Vagina (tissue), 2 donors: ENCODE results near the gene BRIP1. TPM values are rescaled to one million over a fixed set of nuclear protein-coding genes. Genes with fewer than 3 reads are reported as not detected.
"Not testable (repeated sequence)": the region's sequence is repeated elsewhere in the genome, so short reads cannot be mapped to it uniquely, and the experiment has no call there.

Experiments used
- DNase-seq, 2 donors: peaks; one replicate each; pipeline ENCODE4 v3.0.0-alpha.2; 2017; ENCODE audit errors: extremely low spot score in 2 of 2
- H3K27ac ChIP-seq: fragments of 200-600 bp; sonication (generic); one replicate; pipeline ENCODE4 v1.5.1; 2019
- H3K27me3 ChIP-seq: fragments of 200-600 bp; sonication (generic); one replicate; pipeline ENCODE4 v1.5.1; 2019
- H3K36me3 ChIP-seq, 2 donors: fragments of 200-600 bp; sonication (generic); one replicate each; pipeline ENCODE4 v1.5.1; 2017 to 2019
- H3K4me1 ChIP-seq: fragments of 200-600 bp; sonication (generic); one replicate; pipeline ENCODE4 v1.5.1; 2019
- H3K4me3 ChIP-seq, 2 donors: fragments of 200-600 bp; sonication (generic); 1 replicate in 1 of 2; 2 replicates in 1 of 2; pipeline ENCODE4 v1.5.1; 2016 to 2019
- H3K9me3 ChIP-seq: fragments of 200-600 bp; sonication (generic); one replicate; pipeline ENCODE4 v1.5.1; 2019
- POLR2A ChIP-seq, 2 donors: fragments of 450-650 bp; IDR thresholded peaks; one replicate each; pipeline ENCODE4 v1.6.1; 2017; ENCODE audit warnings: antibody characterized with exemption in 2 of 2, mild to moderate bottlenecking in 2 of 2, moderate library complexity in 2 of 2
- POLR2AphosphoS5 ChIP-seq, 2 donors: sonication (generic); formaldehyde crosslinking; IDR thresholded peaks; one replicate each; pipeline ENCODE4 v1.9.0; 2017; ENCODE audit warnings: antibody characterized with exemption in 2 of 2, mild to moderate bottlenecking in 2 of 2, low read depth in 1 of 2; ENCODE audit not compliant: insufficient read depth in 1 of 2
- intact Hi-C: fragments of 100-400 bp; cut with DNase I; formaldehyde crosslinking; loops from one replicate; pipeline ENCODE4 v1.15.1; 2023
- total RNA-seq: library from RNA; depleted of rRNA; stranded (reverse); fragments of >200 nt; gene quantifications from one replicate; pipeline ENCODE4 v1.2.3, GENCODE V29; 2016
- TF ChIP-seq, protein P1 (sequence below), 3 experiments: fragments of 450-650 bp in 2 of 3; fragments of 200-600 bp in 1 of 3; sonication (generic) in 1 of 3; IDR thresholded peaks; one replicate each; pipeline ENCODE4 v1.5.1; 2017 to 2019; ENCODE audit warnings: antibody characterized with exemption in 3 of 3, mild to moderate bottlenecking in 2 of 3, moderate library complexity in 2 of 3

Gene BRIP1
- total RNA-seq, 1 donor from 2014 or later, result 0.98 TPM

DNA sequence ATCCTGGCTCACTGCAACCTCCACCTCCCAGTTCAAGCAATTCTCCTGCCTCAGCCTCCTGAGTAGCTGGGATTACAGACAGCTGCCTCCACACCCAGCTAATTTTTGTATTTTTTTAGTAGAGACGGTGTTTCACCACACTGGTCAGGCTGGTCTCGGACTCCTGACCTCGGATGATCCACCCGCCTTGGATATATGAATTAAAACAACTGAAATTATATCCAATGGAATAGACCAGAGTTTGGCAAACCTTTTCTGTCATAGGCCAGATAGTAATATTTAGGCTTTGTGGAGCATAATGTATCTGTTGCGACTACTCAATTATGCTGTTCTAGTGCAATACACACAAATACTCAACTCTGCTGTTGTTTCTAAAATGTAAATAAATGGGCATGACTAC is 178.5 kb downstream of the BRIP1 start:
- H3K27me3 ChIP-seq, result no peaks in the 10 kb centered on the region
- no peaks in the 10 kb centered on the region for H3K4me1 ChIP-seq
- no peak overlapping the region for H3K4me3 ChIP-seq
- no peaks in the 10 kb centered on the region for H3K9me3 ChIP-seq
- no peak overlapping the region for H3K27ac ChIP-seq
- intact Hi-C loops, result no loop called here
- no peak for DNase-seq
- no peaks in the 10 kb centered on the region for H3K36me3 ChIP-seq
- TF ChIP-seq, protein P1, sequence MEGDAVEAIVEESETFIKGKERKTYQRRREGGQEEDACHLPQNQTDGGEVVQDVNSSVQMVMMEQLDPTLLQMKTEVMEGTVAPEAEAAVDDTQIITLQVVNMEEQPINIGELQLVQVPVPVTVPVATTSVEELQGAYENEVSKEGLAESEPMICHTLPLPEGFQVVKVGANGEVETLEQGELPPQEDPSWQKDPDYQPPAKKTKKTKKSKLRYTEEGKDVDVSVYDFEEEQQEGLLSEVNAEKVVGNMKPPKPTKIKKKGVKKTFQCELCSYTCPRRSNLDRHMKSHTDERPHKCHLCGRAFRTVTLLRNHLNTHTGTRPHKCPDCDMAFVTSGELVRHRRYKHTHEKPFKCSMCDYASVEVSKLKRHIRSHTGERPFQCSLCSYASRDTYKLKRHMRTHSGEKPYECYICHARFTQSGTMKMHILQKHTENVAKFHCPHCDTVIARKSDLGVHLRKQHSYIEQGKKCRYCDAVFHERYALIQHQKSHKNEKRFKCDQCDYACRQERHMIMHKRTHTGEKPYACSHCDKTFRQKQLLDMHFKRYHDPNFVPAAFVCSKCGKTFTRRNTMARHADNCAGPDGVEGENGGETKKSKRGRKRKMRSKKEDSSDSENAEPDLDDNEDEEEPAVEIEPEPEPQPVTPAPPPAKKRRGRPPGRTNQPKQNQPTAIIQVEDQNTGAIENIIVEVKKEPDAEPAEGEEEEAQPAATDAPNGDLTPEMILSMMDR (IDR thresholded peaks at IDR 0.05), result no peak
- TF ChIP-seq POLR2AphosphoS5 (IDR thresholded peaks at IDR 0.05; ENCODE audit: insufficient read depth in 1 of 2, low read depth in 1 of 2) (no peak), POLR2A (IDR thresholded peaks at IDR 0.05) (no peak)

DNA sequence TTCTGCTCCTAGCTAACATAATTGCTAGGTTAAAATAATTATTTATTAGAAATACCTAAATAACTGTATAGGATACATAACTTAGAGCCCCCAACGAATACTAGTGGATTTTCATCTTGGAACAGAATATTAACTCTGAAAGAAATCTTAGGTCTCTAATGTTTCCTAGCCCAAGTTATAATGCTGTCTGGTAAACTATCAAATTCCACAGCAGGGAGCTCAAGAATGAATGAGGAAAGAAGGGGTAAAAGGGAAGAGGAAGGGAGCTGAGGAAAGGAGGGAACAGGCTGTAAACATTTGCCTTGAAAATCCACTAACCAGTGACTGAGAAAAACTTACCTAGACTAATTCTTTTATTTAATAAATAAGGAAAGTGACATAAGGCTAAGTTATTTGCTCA is 179.2 kb downstream of the BRIP1 start:
- Histone ChIP-seq H3K4me1 (no peaks in the 10 kb centered on the region), H3K27ac (no peak overlapping the region), H3K4me3 (no peak overlapping the region), H3K27me3 (no peaks in the 10 kb centered on the region), H3K9me3 (no peaks in the 10 kb centered on the region), H3K36me3 (no peaks in the 10 kb centered on the region)
- TF ChIP-seq POLR2AphosphoS5 (IDR thresholded peaks at IDR 0.05; ENCODE audit: insufficient read depth in 1 of 2, low read depth in 1 of 2), result no peak
- TF ChIP-seq, protein P1 (IDR thresholded peaks at IDR 0.05), result no peak
- no peak for TF ChIP-seq POLR2A (IDR thresholded peaks at IDR 0.05)
- DNase-seq, result no peak
- intact Hi-C loops, result no loop called here

DNA sequence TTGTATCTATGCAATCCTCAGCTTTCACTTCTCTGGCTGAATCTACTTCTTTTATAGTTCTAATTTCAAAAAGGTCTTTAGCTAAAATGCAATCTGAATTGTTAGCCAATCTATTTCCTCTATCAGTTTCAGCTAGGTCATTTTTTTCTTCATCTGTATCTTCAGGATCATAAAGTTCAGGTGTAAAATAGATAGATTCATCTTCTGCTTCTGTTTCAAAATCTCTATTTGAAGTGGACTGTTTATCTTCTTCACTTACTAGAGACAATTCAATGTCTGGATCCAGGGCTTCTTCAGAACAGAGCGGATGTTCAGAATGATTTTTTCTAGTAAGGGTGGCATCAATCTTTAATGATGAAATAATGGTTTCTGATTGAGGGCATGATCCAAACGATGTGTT is 179.9 kb downstream of the BRIP1 start:
- no peak overlapping the region for H3K4me3 ChIP-seq
- no peaks in the 10 kb centered on the region for H3K27me3 ChIP-seq
- intact Hi-C loops, result no loop called here
- DNase-seq, result no peak
- no peak for TF ChIP-seq POLR2A (IDR thresholded peaks at IDR 0.05)
- no peak for TF ChIP-seq POLR2AphosphoS5 (IDR thresholded peaks at IDR 0.05; ENCODE audit: insufficient read depth in 1 of 2, low read depth in 1 of 2)
- TF ChIP-seq, protein P1 (IDR thresholded peaks at IDR 0.05), result no peak
- H3K27ac ChIP-seq, result no peak overlapping the region
- no peaks in the 10 kb centered on the region for H3K4me1 ChIP-seq
- no peaks in the 10 kb centered on the region for H3K36me3 ChIP-seq
- H3K9me3 ChIP-seq, result no peaks in the 10 kb centered on the region

DNA sequence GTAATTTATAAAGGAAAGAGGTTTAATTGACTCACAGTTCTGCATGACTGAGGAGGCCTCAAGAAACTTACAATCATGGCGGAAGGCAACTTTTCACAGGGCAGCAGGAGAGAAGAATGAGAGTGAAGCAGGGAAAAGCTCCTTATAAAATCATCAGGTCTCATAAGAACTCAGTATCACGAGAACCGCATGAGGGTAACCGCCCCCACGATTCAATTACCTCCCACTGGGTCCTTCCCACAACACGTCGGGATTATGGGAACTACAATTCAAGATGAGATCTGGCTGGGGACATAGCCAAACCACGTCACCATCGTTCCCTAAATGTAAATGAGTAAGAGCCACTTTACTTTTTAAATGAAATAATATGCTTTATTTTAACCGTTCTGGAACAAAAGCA is 182.4 kb downstream of the BRIP1 start:
- no peak overlapping the region for H3K27ac ChIP-seq
- H3K9me3 ChIP-seq, result no peaks in the 10 kb centered on the region
- H3K4me1 ChIP-seq, result no peaks in the 10 kb centered on the region
- no peak for DNase-seq
- H3K27me3 ChIP-seq, result no peaks in the 10 kb centered on the region
- TF ChIP-seq, protein P1 (IDR thresholded peaks at IDR 0.05), result no peak
- TF ChIP-seq POLR2A (IDR thresholded peaks at IDR 0.05), result no peak
- no peak for TF ChIP-seq POLR2AphosphoS5 (IDR thresholded peaks at IDR 0.05; ENCODE audit: insufficient read depth in 1 of 2, low read depth in 1 of 2)
- no peak overlapping the region for H3K4me3 ChIP-seq
- intact Hi-C loops, result no loop called here
- H3K36me3 ChIP-seq, result no peaks in the 10 kb centered on the region

DNA sequence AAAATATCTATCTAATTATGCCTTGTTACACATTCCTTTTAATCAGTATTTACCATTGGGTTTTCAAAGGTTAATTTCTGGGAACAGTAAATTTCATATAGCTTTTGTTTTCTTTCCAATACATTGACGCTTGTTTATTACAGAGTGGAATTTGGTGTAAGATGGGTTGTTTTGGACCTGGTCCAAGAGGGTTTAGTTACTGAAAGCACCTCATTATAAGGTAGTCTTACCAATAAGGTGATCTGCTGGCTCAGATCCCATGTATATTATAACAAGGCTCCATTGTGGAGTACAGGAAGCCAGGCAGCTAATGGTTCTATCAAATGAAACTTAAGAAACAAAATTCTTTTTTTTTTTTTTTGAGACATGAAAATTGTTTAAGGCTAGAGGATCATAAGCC is 185.0 kb downstream of the BRIP1 start:
- H3K4me3 ChIP-seq, result no peak overlapping the region
- intact Hi-C loops, result no loop called here
- no peaks in the 10 kb centered on the region for H3K27me3 ChIP-seq
- H3K4me1 ChIP-seq, result no peaks in the 10 kb centered on the region
- no peaks in the 10 kb centered on the region for H3K36me3 ChIP-seq
- DNase-seq, result no peak
- no peak overlapping the region for H3K27ac ChIP-seq
- no peaks in the 10 kb centered on the region for H3K9me3 ChIP-seq
- TF ChIP-seq, protein P1 (IDR thresholded peaks at IDR 0.05), result no peak
- TF ChIP-seq POLR2AphosphoS5 (IDR thresholded peaks at IDR 0.05; ENCODE audit: insufficient read depth in 1 of 2, low read depth in 1 of 2) (no peak), POLR2A (IDR thresholded peaks at IDR 0.05) (no peak)

GRCh38 chr17:61677150-61677811 is 186.0 kb downstream of the BRIP1 start:
- H3K9me3 ChIP-seq, H3K4me3 ChIP-seq, H3K27ac ChIP-seq, H3K4me1 ChIP-seq, DNase-seq, intact Hi-C loops, H3K27me3 ChIP-seq, H3K36me3 ChIP-seq: not testable (repeated sequence)

- H3K9me3 ChIP-seq, intact Hi-C loops, DNase-seq, H3K4me3 ChIP-seq, H3K4me1 ChIP-seq, H3K27ac ChIP-seq, H3K36me3 ChIP-seq, H3K27me3 ChIP-seq: not testable (repeated sequence)
These were observed 186.8 kb downstream of the BRIP1 start for GRCh38 chr17:61676522-61676921.

DNA sequence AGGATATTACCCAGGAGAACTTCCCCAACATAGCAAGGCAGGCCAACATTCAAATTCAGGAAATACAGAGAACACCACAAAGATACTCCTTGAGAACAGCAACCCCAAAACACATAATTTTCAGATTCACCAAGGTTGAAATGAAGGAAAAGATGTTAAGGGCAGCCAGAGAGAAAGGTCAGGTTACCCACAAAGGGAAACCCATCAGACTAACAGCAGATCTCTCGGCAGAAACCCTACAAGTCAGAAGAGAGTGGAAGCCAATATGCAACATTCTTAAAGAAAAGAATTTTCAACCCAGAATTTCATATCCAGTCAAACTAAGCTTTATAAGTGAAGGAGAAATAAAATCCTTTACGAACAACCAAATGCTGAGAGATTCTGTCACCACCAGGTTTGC is 188.7 kb downstream of the BRIP1 start:
- H3K9me3 ChIP-seq, H3K4me3 ChIP-seq, H3K27me3 ChIP-seq, intact Hi-C loops, H3K36me3 ChIP-seq, DNase-seq, H3K27ac ChIP-seq, H3K4me1 ChIP-seq: not testable (repeated sequence)
